NCI-H1694 (cell line): Measurements from ENCODE around the gene C11orf91.
"Not testable (repeated sequence)": the region's sequence is repeated elsewhere in the genome, so short reads cannot be mapped to it uniquely, and the experiment has no call there.

Experiments used
- DNase-seq: peaks from one replicate; lab custom pipeline; 2025; lab: John Stamatoyannopoulos, UW

C11orf91 gene

DNA sequence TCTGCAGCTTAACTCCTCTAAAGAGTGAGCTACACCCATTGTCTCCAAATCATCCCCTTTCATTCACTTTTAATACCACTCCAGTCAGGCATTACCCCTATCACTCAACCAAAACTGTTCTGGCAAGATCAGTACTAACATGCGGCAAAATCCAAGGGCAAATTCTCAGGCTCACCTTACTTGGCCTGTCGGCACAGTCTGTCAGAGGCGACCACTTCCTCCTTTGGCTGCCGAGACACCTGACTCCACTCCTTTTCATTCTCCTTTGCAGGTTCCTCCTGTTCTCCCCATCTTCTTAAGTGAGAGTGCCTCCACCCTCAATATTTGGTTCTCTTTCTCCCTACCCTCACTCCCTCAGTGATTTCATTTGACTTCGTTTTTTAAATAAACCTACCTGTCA, 4.2 kb downstream of the C11orf91 start:
- no peak for DNase-seq

- no peak for DNase-seq
Measured at GRCh38 chr11:33695051-33695566, 5.5 kb downstream of the C11orf91 start.

- DNase-seq, result peak; percentile 33
Measured at GRCh38 chr11:33694346-33695050, 6.1 kb downstream of the C11orf91 start.

GRCh38 chr11:33692541-33692940, 8.1 kb downstream of the C11orf91 start:
- no peak for DNase-seq

GRCh38 chr11:33692013-33692504, 8.6 kb downstream of the C11orf91 start:
- no peak for DNase-seq

- no peak for DNase-seq
Measured at GRCh38 chr11:33691066-33691864, 9.4 kb downstream of the C11orf91 start.

- DNase-seq, result no peak
Measured at GRCh38 chr11:33690290-33691065, 10.1 kb downstream of the C11orf91 start.

- no peak for DNase-seq
Measured at GRCh38 chr11:33689501-33689900, 11.1 kb downstream of the C11orf91 start.

GRCh38 chr11:33689085-33689484, 11.5 kb downstream of the C11orf91 start:
- no peak for DNase-seq

GRCh38 chr11:33687733-33688479, 12.7 kb downstream of the C11orf91 start:
- peak; percentile 79 for DNase-seq

DNA sequence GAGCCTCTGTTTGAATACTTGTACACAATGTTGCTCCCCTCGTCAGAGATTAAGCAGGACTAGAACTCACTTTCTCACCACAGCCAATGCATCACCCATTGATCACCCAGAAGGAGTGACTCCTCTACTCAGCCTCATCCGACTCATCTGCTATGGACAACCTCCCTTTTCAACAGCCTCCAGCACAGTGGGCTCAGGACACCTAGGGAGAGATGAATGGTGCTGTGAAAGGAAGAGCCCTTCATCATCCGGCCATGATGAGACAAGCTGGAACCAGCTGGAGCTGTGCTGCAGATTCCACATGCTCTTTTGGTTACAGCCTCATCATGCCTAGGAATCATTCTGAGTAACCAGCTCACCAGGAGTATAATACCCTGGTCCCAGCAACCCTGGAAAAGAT, 15.5 kb downstream of the C11orf91 start:
- no peak for DNase-seq

DNA sequence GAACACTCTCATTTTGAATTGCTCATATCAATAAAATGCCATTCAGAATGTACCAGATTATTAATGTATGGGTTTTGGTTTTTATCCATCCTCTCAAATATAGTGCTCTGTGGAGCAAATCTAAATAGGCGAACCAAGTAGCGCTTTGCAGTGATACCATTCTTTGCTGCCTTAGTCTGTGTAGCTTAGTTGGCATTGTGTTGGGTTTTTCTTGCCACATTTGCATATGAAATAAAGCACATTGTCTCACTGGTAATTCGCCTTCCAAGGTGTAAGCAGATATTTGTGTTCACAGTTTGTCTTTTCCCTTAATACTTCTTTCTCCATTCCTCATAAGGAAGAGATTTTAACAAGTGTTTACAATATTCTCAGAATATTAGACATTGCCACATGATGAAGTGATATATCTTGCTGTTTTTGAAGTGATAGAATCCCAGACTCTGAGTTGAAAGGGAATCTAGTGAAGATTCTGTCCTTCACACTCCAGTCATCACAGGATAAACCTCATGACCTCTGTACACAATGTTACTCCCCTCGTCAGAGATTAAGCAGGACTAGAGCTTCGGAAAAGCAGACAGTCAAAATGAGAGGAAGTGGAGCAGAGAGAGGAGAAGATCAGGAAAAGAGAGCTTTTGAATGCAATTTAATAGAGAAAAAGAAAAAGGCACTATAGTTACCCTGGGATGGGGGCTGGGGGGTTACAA, 16.5 kb downstream of the C11orf91 start:
- no peak for DNase-seq

DNA sequence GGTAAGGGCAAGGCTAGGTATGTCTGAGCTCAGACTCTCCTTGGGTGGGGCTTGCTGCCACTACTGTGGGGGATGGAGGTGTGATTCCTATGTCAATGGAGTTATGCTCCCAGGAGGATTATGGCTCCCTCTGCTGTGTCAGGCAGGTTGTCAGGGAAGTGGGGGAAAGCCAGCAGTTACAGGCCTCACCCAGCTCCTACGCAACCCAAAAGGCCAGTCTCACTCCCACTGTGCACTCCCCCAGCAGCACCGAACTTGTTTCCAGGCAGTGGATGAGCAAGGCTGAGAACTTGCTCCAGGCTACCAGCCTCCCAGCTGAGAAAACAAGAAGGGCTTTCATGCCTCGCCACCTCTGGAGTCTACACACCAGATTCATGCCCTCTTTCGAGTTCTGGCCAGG, 18.2 kb downstream of the C11orf91 start:
- no peak for DNase-seq

- DNase-seq, result no peak
Measured at GRCh38 chr11:33682019-33682418, 18.6 kb downstream of the C11orf91 start.

DNA sequence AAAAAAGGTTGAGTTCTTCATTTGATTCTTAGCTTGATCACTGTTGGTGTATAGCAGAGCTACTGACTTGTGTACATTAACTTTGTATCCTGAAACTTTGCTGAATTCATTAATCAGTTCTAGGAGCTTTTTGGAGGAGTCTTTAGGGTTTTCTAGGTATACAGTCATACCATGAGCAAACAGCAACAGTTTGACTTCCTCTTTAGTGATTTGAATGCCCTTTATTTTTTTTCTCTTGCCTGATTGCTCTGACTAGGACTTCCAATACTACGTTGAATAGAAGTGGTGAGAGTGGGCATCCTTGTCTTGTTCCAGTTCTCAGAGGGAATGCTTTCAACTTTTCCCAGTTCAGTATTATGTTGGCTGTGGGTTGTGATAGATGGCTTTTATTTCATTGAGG, 22.0 kb downstream of the C11orf91 start:
- DNase-seq, result not testable (repeated sequence)

DNA sequence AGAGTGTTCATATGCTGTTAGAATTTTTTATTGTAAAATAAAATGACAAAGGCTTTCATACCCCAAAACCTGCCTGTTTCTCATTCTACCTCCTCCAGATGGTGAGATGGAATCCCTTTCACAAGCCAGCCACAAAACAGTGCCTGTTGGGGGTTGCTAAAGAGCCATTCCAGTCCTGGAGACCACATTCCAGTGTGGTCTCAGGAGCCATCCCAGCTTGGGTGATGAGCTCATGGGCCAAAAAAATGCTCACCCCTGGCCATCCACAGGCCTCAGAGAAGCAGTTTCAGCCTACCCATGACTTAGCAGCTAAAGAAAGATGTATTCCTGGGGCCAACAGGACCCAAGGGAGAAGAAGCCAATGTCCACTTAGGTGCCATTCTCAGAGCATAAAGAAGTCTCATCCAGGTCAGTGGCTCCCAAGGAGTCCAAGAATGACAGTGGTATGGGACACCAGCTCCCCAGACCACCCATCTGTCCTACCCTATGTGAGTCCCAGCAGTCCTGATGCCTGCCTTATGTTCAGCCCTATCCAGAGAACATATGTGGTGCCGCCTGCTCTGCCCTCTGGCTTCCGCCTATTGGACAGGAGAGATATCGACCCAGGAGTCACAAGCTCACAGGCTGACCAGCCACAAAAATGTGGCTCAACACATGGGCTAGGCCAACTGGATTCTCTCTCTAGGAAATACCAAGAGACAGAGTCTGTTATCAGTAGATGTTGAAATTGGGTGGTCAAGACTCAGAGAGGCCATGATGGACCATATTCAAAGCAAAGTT, 26.4 kb downstream of the C11orf91 start:
- no peak for DNase-seq

DNA sequence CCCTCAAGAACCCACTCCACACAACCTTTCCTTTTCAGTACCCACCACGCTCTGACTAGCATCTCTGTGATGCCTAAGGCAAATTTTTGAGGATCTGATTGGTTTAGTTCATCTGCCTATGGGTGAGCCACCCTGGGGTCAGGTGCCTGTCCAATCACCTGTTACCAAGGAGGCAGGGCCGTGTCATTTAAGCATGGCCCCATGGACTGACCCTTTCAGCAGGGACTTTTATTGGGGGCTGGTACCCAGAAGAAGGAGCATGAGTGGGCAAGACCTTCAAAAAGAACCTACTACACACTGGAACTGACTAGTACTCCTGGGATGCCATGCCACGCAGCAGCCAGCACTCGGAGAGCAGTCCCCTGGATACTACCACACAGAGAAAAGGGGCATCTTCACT, 28.4 kb downstream of the C11orf91 start:
- DNase-seq, result no peak

DNA sequence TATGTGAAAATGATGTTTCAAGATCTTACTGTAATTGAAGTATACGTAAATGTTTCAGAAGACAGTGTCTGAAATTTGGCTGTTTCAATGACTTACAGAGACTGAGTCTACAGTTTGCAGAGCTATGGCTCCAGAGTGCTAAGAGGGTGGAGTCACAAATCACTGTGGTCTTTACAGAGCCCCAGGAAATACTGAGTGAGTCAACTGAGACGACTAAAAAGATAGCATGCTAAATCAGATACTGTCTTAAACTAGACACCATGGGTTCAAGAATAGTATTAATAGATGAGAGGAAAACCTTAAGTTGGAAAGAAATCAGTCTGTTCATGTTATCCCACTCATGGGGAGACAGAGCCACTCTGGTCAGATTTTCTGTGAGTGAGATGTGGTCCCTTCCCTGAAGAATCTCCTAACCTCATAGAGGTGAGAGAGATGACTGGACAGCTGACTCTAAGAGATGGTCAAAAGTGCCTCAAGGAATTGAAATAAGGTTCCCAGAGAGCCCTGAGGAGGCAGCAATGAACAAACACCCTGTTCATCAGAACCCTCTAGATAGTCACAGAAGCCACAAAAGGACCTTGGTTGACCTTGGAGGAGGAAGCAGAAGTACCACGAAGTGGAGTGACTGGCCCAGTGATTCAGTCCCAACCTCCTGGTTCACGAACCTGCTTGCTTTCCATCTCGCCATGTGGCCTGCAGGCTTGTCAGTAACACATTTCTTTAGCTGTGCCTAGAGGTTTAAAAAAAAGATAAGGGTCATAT, 30.2 kb downstream of the C11orf91 start:
- DNase-seq, result no peak

DNA sequence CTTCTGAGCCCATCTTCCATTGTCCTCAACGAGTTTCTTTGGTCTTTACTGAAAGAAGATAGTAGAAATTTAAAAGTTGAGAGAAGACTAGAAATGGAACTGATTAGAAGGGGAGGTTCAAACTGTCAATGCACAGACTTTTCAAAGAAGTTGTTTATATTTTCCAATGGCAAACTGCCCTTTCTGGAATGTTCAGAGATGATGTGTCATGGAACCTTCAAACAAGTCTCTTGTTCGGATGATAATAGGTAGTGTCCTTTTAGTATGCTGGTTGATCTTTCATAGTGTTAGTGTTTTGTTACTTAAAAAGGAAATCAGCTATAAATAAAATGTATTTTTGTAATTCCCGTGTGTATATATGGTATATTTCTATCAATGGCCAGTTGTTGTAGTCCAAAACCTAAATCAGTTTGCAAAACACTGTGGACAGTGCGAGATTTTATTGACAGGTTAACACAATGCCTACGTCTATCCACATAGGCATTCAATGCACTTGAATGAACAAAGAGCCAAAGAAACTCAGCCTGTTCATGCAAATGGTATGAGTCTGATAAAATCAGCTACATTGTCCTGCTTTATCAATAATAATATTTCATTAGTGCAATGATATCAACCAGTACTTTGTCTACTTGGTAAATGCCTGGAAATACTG, 30.9 kb downstream of the C11orf91 start:
- DNase-seq, result no peak
